Measurements from ENCODE around the gene ATP13A2. TPM values are rescaled to one million over a fixed set of nuclear protein-coding genes. Genes with fewer than 3 reads are reported as not detected.

The ATP13A2 gene
- total RNA-seq, 4 donors from 2014 or later = 17.9 to 37.0 (median 26.8) TPM

DNA sequence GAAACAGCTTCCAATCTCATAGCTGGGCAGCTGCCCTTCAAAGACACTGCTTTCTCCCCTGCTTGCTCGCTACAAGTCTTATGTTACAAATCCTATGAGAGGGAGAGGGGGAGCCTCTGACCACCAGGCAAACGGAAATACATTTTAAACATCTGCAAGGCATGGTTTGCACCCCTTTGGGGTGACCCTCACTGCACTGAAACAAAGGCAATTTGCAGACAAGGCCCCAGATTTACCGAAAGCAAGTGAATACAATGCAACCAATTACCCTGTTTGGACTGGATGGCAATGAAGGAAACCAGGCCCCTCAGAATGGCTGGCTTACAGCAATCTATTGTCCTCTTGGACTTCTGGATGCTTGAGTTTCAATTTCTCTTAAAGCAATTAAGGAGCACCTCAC lies 11.8 kb upstream of the ATP13A2 start:
- no peaks in the 10 kb centered on the region for H3K4me1 ChIP-seq
- DNase-seq = no peak
- no peak for ATAC-seq
- in situ Hi-C loops (cut with MboI; ENCODE audit: low sequenced_read_pairs in 4 of 4) (no loop called here), intact Hi-C loops (cut with DNase I; ENCODE audit: low total_unique reads) (no loop called here)
- TF ChIP-seq, protein P1, sequence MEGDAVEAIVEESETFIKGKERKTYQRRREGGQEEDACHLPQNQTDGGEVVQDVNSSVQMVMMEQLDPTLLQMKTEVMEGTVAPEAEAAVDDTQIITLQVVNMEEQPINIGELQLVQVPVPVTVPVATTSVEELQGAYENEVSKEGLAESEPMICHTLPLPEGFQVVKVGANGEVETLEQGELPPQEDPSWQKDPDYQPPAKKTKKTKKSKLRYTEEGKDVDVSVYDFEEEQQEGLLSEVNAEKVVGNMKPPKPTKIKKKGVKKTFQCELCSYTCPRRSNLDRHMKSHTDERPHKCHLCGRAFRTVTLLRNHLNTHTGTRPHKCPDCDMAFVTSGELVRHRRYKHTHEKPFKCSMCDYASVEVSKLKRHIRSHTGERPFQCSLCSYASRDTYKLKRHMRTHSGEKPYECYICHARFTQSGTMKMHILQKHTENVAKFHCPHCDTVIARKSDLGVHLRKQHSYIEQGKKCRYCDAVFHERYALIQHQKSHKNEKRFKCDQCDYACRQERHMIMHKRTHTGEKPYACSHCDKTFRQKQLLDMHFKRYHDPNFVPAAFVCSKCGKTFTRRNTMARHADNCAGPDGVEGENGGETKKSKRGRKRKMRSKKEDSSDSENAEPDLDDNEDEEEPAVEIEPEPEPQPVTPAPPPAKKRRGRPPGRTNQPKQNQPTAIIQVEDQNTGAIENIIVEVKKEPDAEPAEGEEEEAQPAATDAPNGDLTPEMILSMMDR (IDR thresholded peaks at IDR 0.05 in 4 of 5, conservative IDR thresholded peaks at IDR 0.05 in 1 of 5) = no peak
- TF ChIP-seq POLR2A (IDR thresholded peaks at IDR 0.05) = no peak
- peaks cover 9 to 99% of the 10 kb centered on the region in 2 donors for H3K36me3 ChIP-seq
- no peak overlapping the region for H3K4me3 ChIP-seq
- H3K27ac ChIP-seq = no peak overlapping the region
- H3K9me3 ChIP-seq = no peaks in the 10 kb centered on the region
- no peaks in the 10 kb centered on the region for H3K27me3 ChIP-seq

DNA sequence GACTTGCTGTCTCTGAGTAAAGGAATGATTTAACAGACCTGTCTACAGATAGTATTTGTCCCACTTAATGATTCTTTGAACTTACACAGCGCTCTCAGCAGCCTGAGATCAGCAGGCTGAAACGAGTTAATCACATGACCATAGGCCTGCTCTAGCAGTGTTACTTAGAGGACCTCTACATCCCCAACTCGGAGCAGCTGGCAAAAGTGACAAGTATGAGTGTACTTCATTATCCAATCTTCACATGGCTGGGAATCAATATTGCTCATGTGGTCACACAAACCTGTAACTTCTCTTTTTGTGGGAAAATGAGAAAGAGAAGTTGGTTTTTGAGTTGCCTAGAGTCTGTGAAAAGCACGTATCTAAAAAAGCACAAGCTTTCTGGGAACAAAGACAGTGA lies 11.4 kb upstream of the ATP13A2 start:
- intact Hi-C loops (cut with DNase I; ENCODE audit: low total_unique reads) = no loop called here
- H3K27ac ChIP-seq = no peak overlapping the region
- in situ Hi-C loops (cut with MboI; ENCODE audit: low sequenced_read_pairs in 4 of 4) = no loop called here
- no peak overlapping the region for H3K4me3 ChIP-seq
- H3K36me3 ChIP-seq = peaks cover 9 to 99% of the 10 kb centered on the region in 2 donors
- no peaks in the 10 kb centered on the region for H3K4me1 ChIP-seq
- no peak for TF ChIP-seq POLR2A (IDR thresholded peaks at IDR 0.05)
- TF ChIP-seq, protein P1 (IDR thresholded peaks at IDR 0.05 in 4 of 5, conservative IDR thresholded peaks at IDR 0.05 in 1 of 5) = no peak
- H3K9me3 ChIP-seq = no peaks in the 10 kb centered on the region
- ATAC-seq = no peak
- no peak for DNase-seq
- H3K27me3 ChIP-seq = no peaks in the 10 kb centered on the region

DNA sequence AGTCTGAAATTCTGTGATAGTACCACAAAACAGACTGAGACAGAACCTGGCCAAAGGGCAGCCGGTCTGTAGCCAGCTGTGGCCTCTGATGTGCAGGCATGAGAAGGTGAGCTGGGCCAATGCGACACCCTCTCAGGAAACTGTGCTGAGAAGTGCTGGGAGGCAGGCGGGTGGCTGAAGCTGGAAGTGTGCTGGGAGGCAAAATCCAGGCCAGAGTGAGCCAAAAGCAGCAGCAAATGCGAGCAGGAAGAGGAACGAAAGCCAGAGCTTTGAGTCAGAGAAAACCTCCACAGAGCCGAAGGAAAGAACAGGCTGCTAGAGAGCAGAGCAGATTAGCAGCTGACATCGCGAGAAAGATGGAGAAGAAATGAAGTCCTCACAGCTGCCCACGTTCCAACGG lies 10.2 kb upstream of the ATP13A2 start:
- no peaks in the 10 kb centered on the region for H3K27me3 ChIP-seq
- H3K4me3 ChIP-seq = no peak overlapping the region
- no peak for TF ChIP-seq POLR2A (IDR thresholded peaks at IDR 0.05)
- TF ChIP-seq, protein P1 (IDR thresholded peaks at IDR 0.05 in 4 of 5, conservative IDR thresholded peaks at IDR 0.05 in 1 of 5) = no peak
- H3K4me1 ChIP-seq = no peaks in the 10 kb centered on the region
- peaks cover 7 to 94% of the 10 kb centered on the region in 2 donors for H3K36me3 ChIP-seq
- ATAC-seq (no peak), DNase-seq (no peak)
- H3K9me3 ChIP-seq = no peaks in the 10 kb centered on the region
- in situ Hi-C loops (cut with MboI; ENCODE audit: low sequenced_read_pairs in 4 of 4) (no loop called here), intact Hi-C loops (cut with DNase I; ENCODE audit: low total_unique reads) (no loop called here)
- H3K27ac ChIP-seq = no peak overlapping the region

DNA sequence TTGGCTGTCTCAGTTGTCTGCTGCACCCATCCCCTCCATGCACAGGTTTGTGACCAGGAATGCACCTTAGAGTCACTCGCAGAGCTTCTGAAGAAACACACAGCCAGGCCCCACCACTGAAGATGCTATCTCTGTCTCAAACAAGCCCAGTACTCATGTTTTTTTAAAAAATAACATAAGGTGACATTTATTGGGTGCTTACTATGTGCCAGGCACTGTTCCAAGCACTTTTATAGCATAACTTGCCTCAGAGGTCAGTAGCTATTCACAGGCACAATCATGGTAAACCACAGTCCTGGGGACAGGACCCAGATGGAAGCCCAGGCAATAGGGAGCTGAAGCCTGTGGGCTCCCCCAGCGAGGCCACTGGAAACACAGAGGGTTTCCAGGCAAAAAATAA lies 8.8 kb upstream of the ATP13A2 start:
- no peak overlapping the region for H3K27ac ChIP-seq
- H3K27me3 ChIP-seq = no peaks in the 10 kb centered on the region
- intact Hi-C loops (cut with DNase I; ENCODE audit: low total_unique reads) (no loop called here), in situ Hi-C loops (cut with MboI; ENCODE audit: low sequenced_read_pairs in 4 of 4) (no loop called here)
- H3K9me3 ChIP-seq = no peaks in the 10 kb centered on the region
- no peak for ATAC-seq
- no peak overlapping the region for H3K4me3 ChIP-seq
- H3K4me1 ChIP-seq = no peaks in the 10 kb centered on the region
- DNase-seq = no peak
- TF ChIP-seq, protein P1 (IDR thresholded peaks at IDR 0.05 in 4 of 5, conservative IDR thresholded peaks at IDR 0.05 in 1 of 5) = no peak
- no peak for TF ChIP-seq POLR2A (IDR thresholded peaks at IDR 0.05)
- peaks cover 7 to 81% of the 10 kb centered on the region in 2 donors for H3K36me3 ChIP-seq

DNA sequence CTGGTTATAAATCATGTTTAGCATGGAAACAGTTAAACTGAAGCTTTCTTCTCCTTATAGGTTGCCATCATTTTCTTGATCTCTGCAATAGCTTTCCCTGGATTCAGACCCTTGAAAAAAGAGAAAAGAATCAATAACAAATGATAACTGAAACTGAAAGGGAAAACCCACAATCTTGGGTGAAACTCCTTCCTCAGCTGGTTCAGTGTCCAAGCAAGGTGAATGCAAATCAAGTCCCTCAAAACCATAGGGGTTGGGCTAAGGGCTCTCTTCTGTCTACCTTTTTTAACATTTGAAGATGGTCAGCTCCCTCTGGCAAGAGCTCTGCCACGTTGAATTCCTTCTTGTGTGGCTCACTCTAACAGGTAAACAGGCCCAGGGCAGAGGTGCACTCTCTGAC lies 7.1 kb upstream of the ATP13A2 start:
- H3K9me3 ChIP-seq = no peaks in the 10 kb centered on the region
- intact Hi-C loops (cut with DNase I; ENCODE audit: low total_unique reads) (no loop called here), in situ Hi-C loops (cut with MboI; ENCODE audit: low sequenced_read_pairs in 4 of 4) (no loop called here)
- H3K36me3 ChIP-seq = peaks cover 0 to 65% of the 10 kb centered on the region in 2 donors
- H3K4me3 ChIP-seq = no peak overlapping the region
- H3K4me1 ChIP-seq = no peaks in the 10 kb centered on the region
- DNase-seq (no peak), ATAC-seq (no peak)
- TF ChIP-seq POLR2A (IDR thresholded peaks at IDR 0.05) = no peak
- TF ChIP-seq, protein P1 (IDR thresholded peaks at IDR 0.05 in 4 of 5, conservative IDR thresholded peaks at IDR 0.05 in 1 of 5) = no peak
- H3K27me3 ChIP-seq = no peaks in the 10 kb centered on the region
- no peak overlapping the region for H3K27ac ChIP-seq
